GM18951 (cell line): ENCODE results near the gene PAK6.

Experiments used
- POLR2A ChIP-seq: IDR thresholded peaks from 4 replicates; pipeline ENCODE4 v1.6.1; 2011; ENCODE audit warnings: mild to moderate bottlenecking; ENCODE audit not compliant: insufficient read length, insufficient read depth; ENCODE audit errors: extremely low read depth
- in situ Hi-C: fragments of 300-500 bp; cut with MboI; formaldehyde crosslinking; loops from one replicate; pipeline ENCODE4 v1.12.0; 2022; ENCODE audit warnings: low sequenced_read_pairs, mixed read lengths, inconsistent platforms; ENCODE audit not compliant: unreplicated experiment

Gene PAK6

DNA sequence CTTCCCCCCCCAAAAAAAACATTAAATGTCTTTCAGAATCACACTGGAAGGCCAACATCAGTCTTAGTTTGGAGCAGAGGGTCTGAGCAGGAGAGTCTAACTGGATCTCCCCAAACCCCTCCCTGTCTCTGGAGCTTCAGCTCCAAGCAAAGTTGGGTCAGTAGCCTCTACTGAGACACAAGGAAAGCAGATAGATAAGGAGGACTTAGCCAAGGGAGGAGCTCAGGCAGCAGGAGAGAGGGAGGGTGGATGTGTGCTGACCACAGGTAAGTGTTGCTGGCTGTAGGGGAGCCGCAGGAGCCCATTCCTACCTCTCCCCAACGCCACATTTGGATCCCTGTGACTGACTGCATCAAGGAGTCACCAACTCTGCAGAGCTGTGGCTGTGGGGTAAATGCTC is 61.9 kb downstream of the PAK6 start:
- in situ Hi-C loops = no loop called here
- TF ChIP-seq POLR2A = no peak

- no peak for TF ChIP-seq POLR2A
- in situ Hi-C loops = no loop called here
Measured at GRCh38 chr15:40301467-40302179, 62.8 kb downstream of the PAK6 start.

DNA sequence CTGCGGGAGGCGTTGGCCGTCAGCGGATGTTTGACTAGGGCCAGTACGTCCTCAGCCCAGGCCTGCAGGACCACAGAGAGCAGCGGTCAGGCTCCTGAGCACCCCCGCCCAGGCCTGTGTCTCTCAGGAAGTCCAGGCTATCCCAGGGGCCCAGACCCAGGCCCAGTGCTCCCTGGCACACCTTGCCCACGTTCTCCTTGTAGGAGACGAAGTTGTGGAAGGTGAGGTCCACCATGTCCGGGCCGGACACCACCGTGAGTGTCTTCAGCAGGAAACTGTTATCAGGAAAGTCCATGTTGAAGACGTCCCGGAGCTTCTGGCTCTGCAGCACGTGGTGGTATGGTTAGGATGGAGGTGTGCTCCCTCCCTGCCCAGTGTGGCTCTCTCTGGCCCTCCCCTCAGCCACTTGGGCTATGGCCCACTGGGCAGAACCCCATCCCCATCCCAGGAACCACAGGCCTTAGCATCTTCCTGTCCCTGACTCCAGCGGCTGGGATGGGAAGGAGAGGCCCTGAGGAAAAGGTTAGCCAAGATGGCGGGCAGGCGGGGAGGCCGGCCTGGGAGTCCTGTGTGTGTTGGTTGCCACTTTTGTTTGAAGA is 63.5 kb downstream of the PAK6 start:
- TF ChIP-seq POLR2A = no peak
- in situ Hi-C loops = no loop called here

DNA sequence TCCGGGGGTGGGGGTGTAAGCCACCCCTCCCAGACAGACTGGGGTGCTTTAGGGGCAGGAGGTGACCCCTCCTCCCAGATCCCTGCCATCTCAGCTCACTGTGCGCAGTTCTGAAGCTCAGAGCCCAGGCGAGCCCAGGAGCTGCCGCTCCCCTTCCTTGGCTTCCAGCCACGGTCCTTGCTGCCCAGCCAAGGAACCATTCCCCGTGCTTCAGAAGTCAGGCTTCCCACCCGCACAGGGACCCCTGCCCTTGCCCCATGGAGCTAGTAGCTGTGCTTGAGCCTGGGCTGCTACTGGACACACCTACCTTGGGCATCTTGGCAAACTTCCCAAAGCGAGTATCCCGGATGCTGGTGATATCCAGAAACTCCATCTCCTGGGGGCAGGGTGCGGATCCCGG is 64.1 kb downstream of the PAK6 start:
- in situ Hi-C loops = no loop called here
- TF ChIP-seq POLR2A = no peak

DNA sequence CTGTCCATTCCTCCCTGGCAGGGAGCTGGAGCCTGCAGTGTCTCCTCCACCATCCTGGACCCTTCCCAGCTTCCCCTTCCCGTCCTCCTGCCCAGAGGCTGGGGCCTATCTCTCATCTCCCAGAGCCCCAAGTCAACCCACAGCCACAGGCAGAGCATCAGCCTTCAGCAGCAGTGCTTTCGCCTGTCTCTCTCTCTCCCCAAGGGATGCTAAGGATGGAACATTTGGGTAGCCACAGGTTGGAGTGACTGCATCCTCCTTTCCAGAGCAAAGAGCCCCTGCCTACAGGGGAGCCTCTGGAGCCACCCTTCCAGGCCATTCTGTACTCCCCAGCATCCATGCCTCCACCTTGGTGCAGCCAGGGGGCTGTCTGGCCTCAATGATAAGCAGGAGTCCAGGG is 64.7 kb downstream of the PAK6 start:
- in situ Hi-C loops = no loop called here

DNA sequence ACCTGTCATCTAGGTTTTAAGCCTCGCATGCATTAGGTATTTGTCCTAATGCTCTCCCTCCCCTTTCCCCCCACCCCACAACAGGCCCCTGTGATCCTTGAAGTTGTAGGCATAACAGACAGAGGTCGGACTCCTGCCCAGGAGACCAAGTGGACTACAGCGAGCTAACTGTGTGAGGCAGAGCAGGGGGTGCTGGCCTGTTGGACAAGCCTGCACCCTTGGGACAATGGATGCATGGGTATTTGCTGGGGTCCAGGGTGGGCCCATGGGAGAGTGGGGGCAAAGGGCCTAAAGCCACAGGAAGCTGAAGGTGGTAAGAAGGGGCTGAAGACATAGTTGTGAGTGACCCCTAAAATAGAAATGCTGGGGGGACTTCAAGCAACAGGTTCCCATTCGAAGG is 66.4 kb downstream of the PAK6 start:
- in situ Hi-C loops = no loop called here
- TF ChIP-seq POLR2A = no peak

More for the DNA sequence above, 64.7 kb downstream of the PAK6 start:
- TF ChIP-seq POLR2A = no peak

- in situ Hi-C loops = no loop called here
- TF ChIP-seq POLR2A = no peak
Measured at GRCh38 chr15:40306371-40306770, 67.5 kb downstream of the PAK6 start.

DNA sequence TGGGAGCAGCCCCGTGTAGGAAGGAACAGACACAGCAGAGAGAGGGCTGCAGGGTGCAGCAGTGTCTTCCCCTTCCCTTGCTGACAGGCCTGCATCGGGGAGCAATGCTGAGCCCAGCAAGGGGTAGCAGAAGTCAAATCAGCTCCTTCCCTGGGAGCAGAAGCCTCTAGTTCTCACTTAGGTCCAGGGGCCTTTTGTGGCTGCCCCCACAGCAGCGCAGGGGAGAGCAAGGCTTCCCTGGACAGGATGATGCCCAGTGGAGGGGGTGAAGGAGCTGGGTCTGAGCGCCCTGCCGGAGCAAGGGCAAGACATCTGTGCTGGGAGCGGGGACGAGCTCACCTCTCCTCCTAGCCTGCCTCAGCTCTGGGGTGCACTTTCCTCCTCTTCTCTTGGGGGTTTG is 68.0 kb downstream of the PAK6 start:
- no peak for TF ChIP-seq POLR2A
- in situ Hi-C loops = no loop called here

GRCh38 chr15:40307421-40308211 is 68.8 kb downstream of the PAK6 start, which contains the start of gene PLCB2:
Gene PLCB2 (minus strand): TSS chr15:40307935. CDS start chr15:40307672, 263 bp downstream.
- TF ChIP-seq POLR2A = peak; percentile 67
- in situ Hi-C loops = no loop called here

DNA sequence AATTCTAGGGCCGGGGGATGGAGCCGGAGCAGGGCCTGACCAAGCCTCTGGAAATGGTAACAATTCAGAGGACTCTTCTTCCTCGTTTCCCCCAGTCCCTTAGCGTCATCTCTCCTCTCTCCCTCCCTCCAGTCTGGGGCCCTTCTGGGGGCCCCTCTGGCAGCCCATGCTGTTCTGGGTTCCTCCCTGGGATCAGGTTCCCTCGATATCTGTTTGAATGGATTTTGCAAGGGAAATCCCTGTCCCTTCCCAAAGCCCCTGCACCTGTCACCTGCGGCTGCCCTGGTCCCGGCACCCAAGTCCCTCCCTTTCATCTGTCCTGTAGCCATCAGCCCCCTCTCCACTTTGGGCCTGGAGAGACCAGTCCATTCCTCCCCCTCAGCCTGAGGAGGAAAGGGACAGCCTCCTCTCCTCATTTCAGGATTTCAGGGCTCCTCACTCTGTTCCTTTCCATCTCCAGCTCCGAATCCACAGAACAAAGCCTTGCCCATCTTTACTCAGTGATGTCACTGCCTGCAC is 70.5 kb downstream of the PAK6 start:
- no peak for TF ChIP-seq POLR2A
- in situ Hi-C loops = no loop called here

DNA sequence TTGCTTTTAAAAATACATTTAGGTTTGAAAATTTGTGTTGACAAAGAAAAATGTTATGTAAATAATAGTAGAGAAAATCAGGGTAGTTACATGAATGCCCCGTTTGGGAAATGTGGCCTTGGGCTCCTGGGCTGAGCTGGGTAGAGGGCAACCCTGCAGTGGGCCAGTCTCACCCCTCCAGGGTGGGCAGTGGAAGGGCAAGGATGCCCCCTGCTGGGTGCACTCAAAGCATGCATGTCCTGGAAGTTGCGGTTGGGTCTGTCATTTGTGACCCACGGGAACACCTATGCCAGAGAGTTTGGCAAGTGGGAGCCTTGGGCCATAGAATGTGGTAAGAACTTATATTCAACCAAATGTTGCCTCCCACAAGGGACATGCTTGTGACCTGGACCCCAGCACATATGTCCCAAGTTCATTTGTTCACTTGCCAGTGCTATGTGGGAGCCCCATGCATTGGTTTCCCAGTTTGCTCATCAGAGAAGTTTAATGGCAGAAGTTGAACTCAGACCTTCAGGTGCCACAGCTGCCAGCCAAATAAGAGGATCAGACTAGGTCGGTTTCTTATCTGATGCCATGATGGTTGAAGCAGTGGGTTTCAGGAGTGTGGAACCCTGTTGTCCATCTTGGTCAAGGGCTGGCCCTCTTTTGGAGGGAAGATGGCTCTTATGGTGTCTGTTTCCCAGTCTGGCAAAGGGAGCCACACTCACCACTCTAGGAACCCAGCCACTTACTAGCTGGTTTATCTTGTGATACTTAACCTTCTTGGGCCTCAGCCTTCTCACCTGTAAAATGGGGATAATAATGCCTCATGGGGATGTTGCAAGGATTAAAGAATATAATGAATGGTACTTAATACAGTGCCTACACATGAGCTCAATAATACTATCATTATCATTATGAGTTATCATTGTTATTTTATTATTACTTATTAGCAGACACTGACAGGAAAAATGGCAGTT is 71.4 kb downstream of the PAK6 start:
- no peak for TF ChIP-seq POLR2A
- in situ Hi-C loops = no loop called here

DNA sequence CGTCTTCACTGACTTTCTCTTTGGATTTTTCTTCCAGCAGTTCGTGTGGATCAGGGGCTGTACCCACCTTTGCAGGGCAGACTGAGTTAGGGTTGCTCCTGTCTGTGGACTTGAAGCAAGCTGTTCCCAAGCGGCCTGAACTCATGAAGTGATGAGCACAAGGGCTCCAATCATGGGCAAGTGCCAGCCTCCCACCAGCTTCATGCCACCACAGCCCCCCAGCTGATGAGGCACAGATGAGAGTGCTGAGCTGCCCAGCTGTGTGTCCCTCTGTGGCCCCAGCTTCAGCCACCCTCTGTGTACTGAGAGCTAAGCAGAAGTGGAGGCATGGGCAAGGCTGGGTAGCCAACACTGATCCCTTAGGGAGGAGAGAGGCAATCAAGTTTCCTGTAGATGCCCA is 72.1 kb downstream of the PAK6 start:
- no peak for TF ChIP-seq POLR2A
- in situ Hi-C loops = no loop called here
